OCI-LY3 (cell line): ENCODE results near the gene IRAK3.
"Not testable (repeated sequence)": the region's sequence is repeated elsewhere in the genome, so short reads cannot be mapped to it uniquely, and the experiment has no call there.

Experiments used
- H2AFZ ChIP-seq: fragments of 200-600, 300-600 bp; shearing (Covaris generic); 2 replicates; pipeline ENCODE4 v1.6.0; 2014; ENCODE audit warnings: antibody characterized with exemption, low read depth, low read length
- H3K27ac ChIP-seq: fragments of 200-600, 300-600 bp; sonication (generic); 2 replicates; pipeline ENCODE4 v1.5.1; 2014; ENCODE audit warnings: mild to moderate bottlenecking, low read length, moderate library complexity, mixed read lengths
- H3K27me3 ChIP-seq: fragments of 200-600, 300-600 bp; sonication (generic); 2 replicates; pipeline ENCODE4 v1.6.1; 2014; ENCODE audit warnings: low read depth, low read length, mixed read lengths
- H3K36me3 ChIP-seq: fragments of 200-600, 300-600 bp; sonication (generic); replicated peaks from 2 replicates; pipeline ENCODE3; 2014; ENCODE audit warnings: low read depth, low read length, mixed read lengths
- H3K4me1 ChIP-seq: fragments of 300-600, 200-600 bp; sonication (generic); 2 replicates; pipeline ENCODE4 v1.6.1; 2014; ENCODE audit warnings: low read length, mixed read lengths
- H3K4me2 ChIP-seq: fragments of 200-600, 300-600 bp; sonication (generic); 2 replicates; pipeline ENCODE4 v1.6.1; 2014; ENCODE audit warnings: low read length, mixed read lengths
- H3K4me3 ChIP-seq: fragments of 300-600, 200-600 bp; sonication (generic); 2 replicates; pipeline ENCODE4 v1.5.1; 2014; ENCODE audit warnings: antibody characterized with exemption, mild to moderate bottlenecking, low read length, moderate library complexity
- H3K79me2 ChIP-seq: fragments of 300-600, 200-600 bp; shearing (Covaris generic); 2 replicates; pipeline ENCODE4 v1.6.1; 2014; ENCODE audit warnings: mild to moderate bottlenecking, low read length, mixed read lengths
- H3K9ac ChIP-seq: fragments of 300-600, 200-600 bp; shearing (Covaris generic); 2 replicates; pipeline ENCODE4 v1.6.0; 2014; ENCODE audit warnings: mild to moderate bottlenecking, low read length, moderate library complexity
- H3K9me3 ChIP-seq: fragments of 200-600, 300-600 bp; shearing (Covaris generic); 2 replicates; pipeline ENCODE4 v1.6.1; 2014; ENCODE audit warnings: low read length, mixed read lengths; ENCODE audit not compliant: insufficient read depth
- H4K20me1 ChIP-seq: fragments of 200-600, 300-600 bp; sonication (generic); 2 replicates; pipeline ENCODE4 v1.6.1; 2016; ENCODE audit warnings: low read length, mixed read lengths; ENCODE audit not compliant: insufficient read depth
- EZH2phosphoT487 ChIP-seq: fragments of 200-600 bp; shearing (Covaris generic); IDR thresholded peaks from 2 replicates; pipeline ENCODE4 v1.6.1; 2018; ENCODE audit warnings: antibody characterized with exemption, mixed run types, low read depth
- TF ChIP-seq, protein P1 (sequence below): fragments of 200-600, 300-600 bp; sonication (generic); IDR thresholded peaks from 2 replicates; pipeline ENCODE4 v1.5.1; 2014; ENCODE audit warnings: antibody characterized with exemption, low read length, low read depth

The IRAK3 gene

DNA sequence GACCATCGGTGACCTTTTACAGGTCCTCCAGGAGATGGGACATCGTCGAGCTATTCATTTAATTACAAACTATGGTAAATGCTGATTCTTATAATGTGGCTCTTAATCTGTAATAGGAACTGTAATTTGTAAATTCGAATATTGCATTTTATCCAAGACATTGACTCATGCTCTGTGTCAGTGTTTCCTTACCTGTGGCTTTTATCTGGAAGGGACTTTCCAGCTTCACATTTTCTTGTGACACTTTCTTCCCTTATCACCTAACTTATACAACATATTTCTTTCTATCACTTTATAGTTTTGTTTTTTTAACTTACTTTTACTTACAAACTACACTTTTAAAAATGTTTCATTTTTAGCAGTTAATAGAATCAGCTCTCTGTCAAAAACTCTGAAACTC lies 14.8 kb downstream of the IRAK3 start:
- no peaks in the 10 kb centered on the region for H3K36me3 ChIP-seq
- no peaks in the 10 kb centered on the region for H4K20me1 ChIP-seq
- H3K4me1 ChIP-seq: no peaks in the 10 kb centered on the region
- H2AFZ ChIP-seq: no peak overlapping the region
- TF ChIP-seq, protein P1, sequence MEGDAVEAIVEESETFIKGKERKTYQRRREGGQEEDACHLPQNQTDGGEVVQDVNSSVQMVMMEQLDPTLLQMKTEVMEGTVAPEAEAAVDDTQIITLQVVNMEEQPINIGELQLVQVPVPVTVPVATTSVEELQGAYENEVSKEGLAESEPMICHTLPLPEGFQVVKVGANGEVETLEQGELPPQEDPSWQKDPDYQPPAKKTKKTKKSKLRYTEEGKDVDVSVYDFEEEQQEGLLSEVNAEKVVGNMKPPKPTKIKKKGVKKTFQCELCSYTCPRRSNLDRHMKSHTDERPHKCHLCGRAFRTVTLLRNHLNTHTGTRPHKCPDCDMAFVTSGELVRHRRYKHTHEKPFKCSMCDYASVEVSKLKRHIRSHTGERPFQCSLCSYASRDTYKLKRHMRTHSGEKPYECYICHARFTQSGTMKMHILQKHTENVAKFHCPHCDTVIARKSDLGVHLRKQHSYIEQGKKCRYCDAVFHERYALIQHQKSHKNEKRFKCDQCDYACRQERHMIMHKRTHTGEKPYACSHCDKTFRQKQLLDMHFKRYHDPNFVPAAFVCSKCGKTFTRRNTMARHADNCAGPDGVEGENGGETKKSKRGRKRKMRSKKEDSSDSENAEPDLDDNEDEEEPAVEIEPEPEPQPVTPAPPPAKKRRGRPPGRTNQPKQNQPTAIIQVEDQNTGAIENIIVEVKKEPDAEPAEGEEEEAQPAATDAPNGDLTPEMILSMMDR: no peak
- TF ChIP-seq EZH2phosphoT487: no peak
- no peaks in the 10 kb centered on the region for H3K27me3 ChIP-seq
- H3K79me2 ChIP-seq: no peaks in the 10 kb centered on the region
- no peak overlapping the region for H3K9ac ChIP-seq
- H3K4me2 ChIP-seq: no peak overlapping the region
- H3K9me3 ChIP-seq: 0 out of 2 replicates have a peak, but pooled peaks cover 7% of the 10 kb centered on the region
- no peak overlapping the region for H3K27ac ChIP-seq
- H3K4me3 ChIP-seq: no peak overlapping the region

DNA sequence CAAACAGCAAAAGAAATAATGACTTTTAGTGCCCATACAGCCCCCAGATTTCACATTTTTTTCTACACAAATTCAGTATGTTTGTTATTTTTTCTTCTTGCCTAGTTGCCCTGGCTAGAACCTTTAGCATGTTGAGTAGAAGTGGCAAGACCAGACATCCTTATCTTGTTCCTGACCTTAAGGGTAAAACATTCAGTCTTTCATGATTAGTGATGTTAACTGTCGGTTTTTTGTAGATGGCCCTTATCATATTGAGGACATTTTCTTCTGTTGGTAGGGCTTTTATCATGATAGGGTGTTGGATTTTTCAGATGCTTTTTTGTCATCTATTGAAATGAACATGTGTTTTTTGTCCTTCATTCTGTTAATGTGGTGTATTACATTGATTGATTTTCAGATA lies 17.1 kb downstream of the IRAK3 start:
- TF ChIP-seq, protein P1: no peak
- no peak for TF ChIP-seq EZH2phosphoT487
- Histone ChIP-seq H3K36me3 (no peaks in the 10 kb centered on the region), H3K4me3 (no peak overlapping the region), H3K79me2 (no peaks in the 10 kb centered on the region), H3K4me2 (no peak overlapping the region), H3K4me1 (peaks cover 9% of the 10 kb centered on the region), H3K27ac (no peak overlapping the region), H2AFZ (no peak overlapping the region), H3K27me3 (no peaks in the 10 kb centered on the region), H3K9ac (no peak overlapping the region), H4K20me1 (no peaks in the 10 kb centered on the region), H3K9me3 (no peaks in the 10 kb centered on the region; the same call in 1 of the 2 replicates)

DNA sequence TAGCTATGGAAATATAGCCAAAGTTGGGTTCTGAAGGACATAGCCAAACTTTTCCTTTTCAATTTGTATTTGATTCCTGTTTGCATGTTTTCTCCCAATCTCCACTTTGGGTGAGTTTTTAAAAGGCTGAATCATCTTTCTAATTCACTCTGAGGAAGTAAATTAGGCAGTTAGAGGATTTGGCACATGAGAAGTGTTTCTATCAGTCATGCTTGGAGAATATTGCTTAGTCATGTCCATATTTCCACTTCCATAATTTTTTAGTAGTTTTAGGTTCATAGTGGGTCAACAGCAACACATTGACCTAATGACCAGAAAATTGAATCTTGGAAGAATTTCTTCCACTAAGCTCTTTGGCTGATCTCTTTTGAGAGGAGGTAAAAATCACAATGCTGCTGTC lies 21.8 kb downstream of the IRAK3 start:
- Histone ChIP-seq H4K20me1 (no peaks in the 10 kb centered on the region), H2AFZ (no peak overlapping the region), H3K27ac (no peak overlapping the region), H3K27me3 (no peaks in the 10 kb centered on the region), H3K36me3 (no peaks in the 10 kb centered on the region), H3K9ac (no peak overlapping the region), H3K4me1 (peaks cover 12% of the 10 kb centered on the region), H3K9me3 (no peaks in the 10 kb centered on the region; the same call in 1 of the 2 replicates), H3K79me2 (no peaks in the 10 kb centered on the region), H3K4me2 (peak overlapping the region; percentile 16), H3K4me3 (no peak overlapping the region)
- no peak for TF ChIP-seq EZH2phosphoT487
- TF ChIP-seq, protein P1: no peak

DNA sequence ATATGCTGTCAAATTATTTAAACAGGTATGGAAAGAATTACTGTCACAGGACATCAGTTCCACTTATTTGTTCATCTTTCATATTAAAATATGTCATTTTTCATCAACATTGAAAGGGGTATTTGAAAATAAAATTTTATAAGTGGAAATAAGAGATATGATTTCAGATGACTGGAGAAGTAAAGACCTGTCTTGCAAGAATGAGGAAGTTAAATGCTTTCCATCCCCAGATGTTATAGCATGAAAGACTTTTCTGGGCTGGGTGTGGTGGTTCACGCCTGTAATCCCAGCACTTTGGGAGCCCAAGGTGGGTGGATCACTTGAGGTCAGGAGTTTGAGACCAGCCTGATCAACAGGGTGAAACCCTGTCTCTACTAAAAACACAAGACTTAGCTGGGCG lies 22.6 kb downstream of the IRAK3 start:
- not testable (repeated sequence) for H2AFZ ChIP-seq, H3K4me2 ChIP-seq, H4K20me1 ChIP-seq, H3K79me2 ChIP-seq, H3K27me3 ChIP-seq, H3K9me3 ChIP-seq, H3K4me3 ChIP-seq, H3K9ac ChIP-seq, H3K27ac ChIP-seq, H3K36me3 ChIP-seq
- peaks cover 12% of the 10 kb centered on the region for H3K4me1 ChIP-seq

DNA sequence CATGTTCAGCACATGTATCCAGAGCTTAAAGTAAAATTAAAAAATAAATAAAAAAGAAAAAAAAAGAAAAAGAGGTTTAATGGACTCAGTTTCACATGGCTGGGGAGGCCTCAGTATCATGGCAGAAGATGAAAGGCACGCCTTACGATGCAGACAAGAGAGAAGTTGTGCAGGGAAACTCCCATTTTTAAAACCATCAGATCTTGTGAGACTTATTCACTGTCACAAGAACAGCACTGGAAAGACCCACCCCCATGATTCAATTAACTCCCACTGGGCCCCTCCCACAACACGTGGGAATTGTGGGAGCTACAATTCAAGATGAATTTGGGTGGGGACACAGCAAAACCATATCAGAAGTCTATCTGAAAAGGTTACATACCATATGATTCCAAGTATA lies 24.0 kb downstream of the IRAK3 start:
- H3K27ac ChIP-seq, H3K27me3 ChIP-seq, H3K36me3 ChIP-seq, H3K9ac ChIP-seq, H2AFZ ChIP-seq, H3K4me2 ChIP-seq, H3K4me3 ChIP-seq, H4K20me1 ChIP-seq, H3K79me2 ChIP-seq, H3K9me3 ChIP-seq: not testable (repeated sequence)
- peaks cover 24% of the 10 kb centered on the region for H3K4me1 ChIP-seq
